IMR-90 (cell line): ENCODE data around the gene AHNAK. TPM values are rescaled to one million over a fixed set of nuclear protein-coding genes. Genes with fewer than 3 reads are reported as not detected.

ENCODE experiments used
- ATAC-seq: fragments of 200-7000 bp; cut with Tn5 transposase; 2 replicates; pipeline ENCODE4 v1.9.1; 2020; ENCODE audit warnings: low read depth, mild to moderate bottlenecking, moderate library complexity
- Bru-seq: library from RNA; stranded (reverse); fragments of 400-500 nt; gene quantifications from one replicate; lab custom pipeline; 2021; lab: Mats Ljungman, UMichigan
- BruChase-seq, 2 experiments: library from RNA; stranded (reverse); fragments of 400-500 nt; gene quantifications; one replicate each; lab custom pipeline; 2021; lab: Mats Ljungman, UMichigan
- BruUV-seq: library from RNA; stranded (reverse); fragments of 400-500 nt; replicated peaks from 2 replicates; lab custom pipeline; 2021; lab: Mats Ljungman, UMichigan
- CTCF ChIA-PET: fragments of 300-600 bp; formaldehyde crosslinking; extraction: SDS; loops from one replicate; lab custom pipeline; 2021; ENCODE audit warnings: antibody characterized with exemption; lab: Yijun Ruan, JAX
- POLR2A ChIA-PET: fragments of 300-600 bp; sonication (Branson Sonifier 250); formaldehyde crosslinking; loops from one replicate; lab custom pipeline; 2022; ENCODE audit warnings: antibody characterized with exemption; ENCODE audit not compliant: unreplicated experiment; lab: Charles Lee
- DNase-seq: peaks from one replicate; pipeline ENCODE4 v3.0.0; 2013
- H2AFZ ChIP-seq: replicated peaks from 2 replicates; pipeline ENCODE3; 2013; ENCODE audit warnings: low read length, mild to moderate bottlenecking; ENCODE audit not compliant: poor library complexity
- H2AK5ac ChIP-seq: 2 replicates; pipeline ENCODE4 v1.6.1; 2013; ENCODE audit warnings: low read depth, low read length, inconsistent platforms
- H2AK9ac ChIP-seq: replicated peaks from 2 replicates; pipeline ENCODE3; 2013; ENCODE audit warnings: mild to moderate bottlenecking, low read depth, low read length, moderate library complexity; ENCODE audit not compliant: poor library complexity
- H2BK120ac ChIP-seq: 2 replicates; pipeline ENCODE4 v1.6.1; 2013; ENCODE audit warnings: low read depth, low read length, inconsistent platforms
- H2BK15ac ChIP-seq: 3 replicates; pipeline ENCODE4 v1.6.1; 2013; ENCODE audit warnings: low read depth, low read length, inconsistent platforms
- H2BK20ac ChIP-seq: 2 replicates; pipeline ENCODE4 v1.6.1; 2013; ENCODE audit warnings: low read depth, mild to moderate bottlenecking, inconsistent platforms, low read length, moderate library complexity
- H2BK5ac ChIP-seq: 2 replicates; pipeline ENCODE4 v1.6.1; 2013; ENCODE audit warnings: mild to moderate bottlenecking, low read depth, low read length, inconsistent platforms; ENCODE audit not compliant: poor library complexity, severe bottlenecking
- H3K14ac ChIP-seq: replicated peaks from 2 replicates; pipeline ENCODE4 v1.6.1; 2013; ENCODE audit warnings: low read depth, low read length, inconsistent platforms
- H3K18ac ChIP-seq: 2 replicates; pipeline ENCODE4 v1.6.1; 2013; ENCODE audit warnings: low read depth, low read length, control low read depth
- H3K23ac ChIP-seq: 2 replicates; pipeline ENCODE4 v1.6.1; 2013; ENCODE audit warnings: low read depth, low read length, inconsistent platforms
- H3K27ac ChIP-seq: 2 replicates; pipeline ENCODE4 v1.5.1; 2013; ENCODE audit warnings: mild to moderate bottlenecking, control low read depth, low read length; ENCODE audit not compliant: insufficient read depth
- H3K27me3 ChIP-seq: 2 replicates; pipeline ENCODE4 v1.6.1; 2013; ENCODE audit warnings: low read length; ENCODE audit not compliant: control insufficient read depth, insufficient read depth
- H3K36me3 ChIP-seq: 2 replicates; pipeline ENCODE4 v1.6.1; 2013; ENCODE audit warnings: low read length, mixed read lengths; ENCODE audit not compliant: control insufficient read depth, insufficient read depth
- H3K4ac ChIP-seq: 2 replicates; pipeline ENCODE4 v1.6.1; 2013; ENCODE audit warnings: low read depth, low read length, inconsistent platforms
- H3K4me1 ChIP-seq: 2 replicates; pipeline ENCODE4 v1.6.1; 2013; ENCODE audit warnings: low read length, mixed read lengths; ENCODE audit not compliant: control insufficient read depth, insufficient read depth
- H3K4me2 ChIP-seq: 2 replicates; pipeline ENCODE4 v1.6.1; 2013; ENCODE audit warnings: low read depth, mild to moderate bottlenecking, control low read depth, low read length, moderate library complexity
- H3K4me3 ChIP-seq: 2 replicates; pipeline ENCODE4 v1.5.1; 2013; ENCODE audit warnings: low read depth, mild to moderate bottlenecking, control low read depth, low read length, moderate library complexity; ENCODE audit not compliant: insufficient read depth
- H3K56ac ChIP-seq: 2 replicates; pipeline ENCODE4 v1.6.1; 2013; ENCODE audit warnings: low read length, inconsistent platforms; ENCODE audit not compliant: insufficient read depth; ENCODE audit errors: extremely low read depth
- H3K79me1 ChIP-seq, 2 experiments: 2 replicates each; pipeline ENCODE4 v1.6.1; 2013; ENCODE audit warnings: low read length in 2 of 2, inconsistent platforms in 1 of 2, low read depth in 1 of 2
- H3K9ac ChIP-seq: 2 replicates; pipeline ENCODE4 v1.6.1; 2013; ENCODE audit warnings: low read depth, low read length, control low read depth
- H3K9me1 ChIP-seq: 2 replicates; pipeline ENCODE4 v1.6.1; 2013; ENCODE audit warnings: low read length, inconsistent platforms; ENCODE audit not compliant: insufficient read depth
- H3K9me3 ChIP-seq: 2 replicates; pipeline ENCODE4 v1.6.1; 2013; ENCODE audit warnings: low read length; ENCODE audit not compliant: control insufficient read depth, insufficient read depth
- H4K20me1 ChIP-seq: 2 replicates; pipeline ENCODE4 v1.6.1; 2013; ENCODE audit warnings: low read length, inconsistent platforms; ENCODE audit not compliant: insufficient read depth
- H4K5ac ChIP-seq: 2 replicates; pipeline ENCODE4 v1.6.1; 2013; ENCODE audit warnings: mild to moderate bottlenecking, low read depth, low read length, control low read depth
- H4K8ac ChIP-seq, 2 experiments: 2 replicates each; pipeline ENCODE4 v1.6.1; 2013; ENCODE audit warnings: low read depth in 2 of 2, low read length in 2 of 2, control low read depth in 1 of 2, inconsistent platforms in 1 of 2
- H4K91ac ChIP-seq: 2 replicates; pipeline ENCODE4 v1.6.1; 2013; ENCODE audit warnings: low read depth, low read length, inconsistent platforms; ENCODE audit not compliant: insufficient read depth
- BHLHE40 ChIP-seq: fragments of 150-350 bp; IDR thresholded peaks from 2 replicates; pipeline ENCODE4 v1.6.1; 2016; ENCODE audit warnings: mild to moderate bottlenecking, low read depth, low read length
- MAZ ChIP-seq: IDR thresholded peaks from 2 replicates; pipeline ENCODE4 v1.6.1; 2012; ENCODE audit warnings: low read depth, mild to moderate bottlenecking, low read length, improper control_type of control experiment, moderate library complexity, borderline replicate concordance
- MXI1 ChIP-seq: IDR thresholded peaks from 2 replicates; pipeline ENCODE4 v1.6.1; 2012; ENCODE audit warnings: low read depth, mild to moderate bottlenecking, low read length, moderate library complexity, borderline replicate concordance
- NFE2L2 ChIP-seq: fragments of 150-350 bp; IDR thresholded peaks from 2 replicates; pipeline ENCODE4 v1.6.1; 2016; ENCODE audit warnings: low read depth, mild to moderate bottlenecking, low read length
- POLR2A ChIP-seq: IDR thresholded peaks from 2 replicates; pipeline ENCODE4 v1.6.1; 2012; ENCODE audit warnings: mild to moderate bottlenecking, low read depth, low read length
- RAD21 ChIP-seq: IDR thresholded peaks from 2 replicates; pipeline ENCODE4 v1.6.1; 2012; ENCODE audit warnings: low read length, improper control_type of control experiment
- RFX5 ChIP-seq: IDR thresholded peaks from 2 replicates; pipeline ENCODE4 v1.8.0; 2012; ENCODE audit warnings: low read depth, mild to moderate bottlenecking, low read length, moderate library complexity
- WGBS, 2 experiments: methylation state at CpG; one replicate each; pipeline versions ENCODE4 v1.1.5 to v1.1.7; 2013; ENCODE audit warnings: missing lambda C conversion rate in 2 of 2; ENCODE audit not compliant: insufficient read length in 1 of 2; ENCODE audit errors: extremely low coverage in 2 of 2; 5-methylcytosine and 5-hydroxymethylcytosine counted together
- dilution Hi-C: fragments of 300-500 bp; cut with HindIII; formaldehyde crosslinking; loops from one replicate; pipeline ENCODE4 v1.14.3; 2018; ENCODE audit warnings: low sequenced_read_pairs; ENCODE audit not compliant: unreplicated experiment
- in situ Hi-C: fragments of 300-500 bp; cut with MboI; formaldehyde crosslinking; loops from 3 replicates; pipeline ENCODE4 v1.14.3; 2019; ENCODE audit warnings: low sequenced_read_pairs, inconsistent platforms, mixed read lengths
- intact Hi-C: fragments of 100-400 bp; cut with micrococcal nuclease; formaldehyde crosslinking; loops from 2 replicates; pipeline ENCODE4 v1.10.0; 2022
- long read RNA-seq: library from polyadenylated mRNA; unstranded; transcript quantifications from one replicate; pipeline ENCODE4 v2.0.0, GENCODE V29; 2021; ENCODE audit not compliant: unreplicated experiment
- polyA plus RNA-seq, 3 experiments: library from polyadenylated mRNA; depleted of rRNA; stranded (reverse); fragments of >200 nt; gene quantifications; 2 replicates each; pipeline ENCODE4 v1.2.3, GENCODE V29; 2012; ENCODE audit warnings: low replicate concordance in 1 of 3
- total RNA-seq: library from RNA; depleted of rRNA; stranded (reverse); fragments of >200 nt; gene quantifications from 2 replicates; pipeline ENCODE4 v1.2.3, GENCODE V29; 2012; rRNA removed
- TF ChIP-seq, protein P1 (sequence below): fragments of 150-350 bp; IDR thresholded peaks from 2 replicates; pipeline ENCODE4 v1.6.1; 2016; ENCODE audit warnings: low read depth, mild to moderate bottlenecking, low read length, moderate library complexity, borderline replicate concordance

The AHNAK gene, protein sequence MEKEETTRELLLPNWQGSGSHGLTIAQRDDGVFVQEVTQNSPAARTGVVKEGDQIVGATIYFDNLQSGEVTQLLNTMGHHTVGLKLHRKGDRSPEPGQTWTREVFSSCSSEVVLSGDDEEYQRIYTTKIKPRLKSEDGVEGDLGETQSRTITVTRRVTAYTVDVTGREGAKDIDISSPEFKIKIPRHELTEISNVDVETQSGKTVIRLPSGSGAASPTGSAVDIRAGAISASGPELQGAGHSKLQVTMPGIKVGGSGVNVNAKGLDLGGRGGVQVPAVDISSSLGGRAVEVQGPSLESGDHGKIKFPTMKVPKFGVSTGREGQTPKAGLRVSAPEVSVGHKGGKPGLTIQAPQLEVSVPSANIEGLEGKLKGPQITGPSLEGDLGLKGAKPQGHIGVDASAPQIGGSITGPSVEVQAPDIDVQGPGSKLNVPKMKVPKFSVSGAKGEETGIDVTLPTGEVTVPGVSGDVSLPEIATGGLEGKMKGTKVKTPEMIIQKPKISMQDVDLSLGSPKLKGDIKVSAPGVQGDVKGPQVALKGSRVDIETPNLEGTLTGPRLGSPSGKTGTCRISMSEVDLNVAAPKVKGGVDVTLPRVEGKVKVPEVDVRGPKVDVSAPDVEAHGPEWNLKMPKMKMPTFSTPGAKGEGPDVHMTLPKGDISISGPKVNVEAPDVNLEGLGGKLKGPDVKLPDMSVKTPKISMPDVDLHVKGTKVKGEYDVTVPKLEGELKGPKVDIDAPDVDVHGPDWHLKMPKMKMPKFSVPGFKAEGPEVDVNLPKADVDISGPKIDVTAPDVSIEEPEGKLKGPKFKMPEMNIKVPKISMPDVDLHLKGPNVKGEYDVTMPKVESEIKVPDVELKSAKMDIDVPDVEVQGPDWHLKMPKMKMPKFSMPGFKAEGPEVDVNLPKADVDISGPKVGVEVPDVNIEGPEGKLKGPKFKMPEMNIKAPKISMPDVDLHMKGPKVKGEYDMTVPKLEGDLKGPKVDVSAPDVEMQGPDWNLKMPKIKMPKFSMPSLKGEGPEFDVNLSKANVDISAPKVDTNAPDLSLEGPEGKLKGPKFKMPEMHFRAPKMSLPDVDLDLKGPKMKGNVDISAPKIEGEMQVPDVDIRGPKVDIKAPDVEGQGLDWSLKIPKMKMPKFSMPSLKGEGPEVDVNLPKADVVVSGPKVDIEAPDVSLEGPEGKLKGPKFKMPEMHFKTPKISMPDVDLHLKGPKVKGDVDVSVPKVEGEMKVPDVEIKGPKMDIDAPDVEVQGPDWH (N-terminal part only)
- total RNA-seq (695 and 735 TPM in 2 replicates), polyA plus RNA-seq (2012; rRNA removed) (80.7 and 95.1 TPM in 2 replicates), Bru-seq, nascent RNA (percentile 98 among the genes with signal in this experiment), BruChase-seq, experiment 1, labeled RNA remaining after a 6-hour chase (percentile 100 among the genes with signal in this experiment), BruChase-seq, experiment 2, labeled RNA remaining after a 2-hour chase (percentile 100 among the genes with signal in this experiment)
- polyA plus RNA-seq (2012; cell fraction: cytosol; rRNA removed), result 22.8 and 36.6 TPM in 2 replicates
- 45.0 and 186 TPM in 2 replicates for polyA plus RNA-seq (2012; cell fraction: nucleus; rRNA removed; ENCODE audit: low replicate concordance)
- long read RNA-seq, full-length matches to known transcripts, result 123 of 154 reads
- long read RNA-seq, partial matches to known transcripts, result 1 of 154 reads
- long read RNA-seq, other reads (novel, unspliced or antisense), result 30 of 154 reads

DNA sequence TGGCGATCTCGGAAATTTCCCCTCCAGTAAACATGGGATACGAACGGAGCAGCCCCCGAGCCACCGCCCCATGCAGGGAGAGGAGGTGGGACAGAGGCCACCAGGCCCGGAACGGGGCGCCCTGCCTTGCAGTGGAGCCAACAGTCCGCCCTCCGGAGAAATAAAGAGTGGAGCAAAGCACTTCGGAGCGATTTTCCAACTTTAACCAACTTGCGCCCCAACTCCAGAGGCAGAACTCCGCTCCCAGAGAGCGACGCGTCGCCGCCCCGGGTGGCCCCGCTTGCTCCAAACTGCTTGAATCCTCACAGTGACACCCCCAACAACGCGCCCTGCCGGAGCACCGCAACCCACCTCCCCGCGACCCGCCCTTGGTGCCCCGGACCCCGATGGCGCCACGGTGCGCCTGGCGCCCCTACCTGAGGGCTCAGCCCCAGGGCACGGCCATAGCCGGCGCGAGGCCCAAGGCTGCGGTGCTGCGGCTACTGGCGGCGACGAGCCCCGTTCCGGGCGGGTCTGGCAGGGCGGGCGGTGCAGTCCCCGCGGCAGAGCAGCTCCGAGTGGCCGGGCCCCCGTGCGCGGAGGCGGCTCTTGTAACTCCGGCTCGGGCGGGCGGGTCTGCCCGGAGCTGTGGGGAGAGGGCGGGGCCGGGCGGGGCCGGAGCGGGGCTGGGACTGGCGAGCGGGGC lies at the start of gene AHNAK:
TSS of gene AHNAK (minus strand) at position 563 of the 685 bp plus-strand sequence. CDS start 10,708 bp downstream, outside the sequence.
- intact Hi-C loops (no loop called here), in situ Hi-C loops (no loop called here), dilution Hi-C loops (no loop called here)
- peaks cover 0 to 42% of the 10 kb centered on the region in 2 experiments; a peak in 2 of 4 replicates for H3K79me1 ChIP-seq
- peak within 1 kb of the TSS; percentile 97 for H2BK5ac ChIP-seq
- ATAC-seq (peak; percentile 54), DNase-seq (peak; percentile 52)
- peak within 1 kb of the TSS; percentile 90; the same call in 1 of the 2 replicates for H3K56ac ChIP-seq
- BruUV-seq, result no TSS peak
- peak within 1 kb of the TSS; percentile 66; the same call in 1 of the 3 replicates for H2BK15ac ChIP-seq
- 0% methylated on average over 12 of the region's 69 CpGs; no CpG with 5 or more reads in 1 of the 2 experiments for WGBS, 2 experiments
- peak within 1 kb of the TSS; percentile 84 for H3K18ac ChIP-seq
- peaks cover 9% of the 10 kb centered on the region for H3K36me3 ChIP-seq
- peak within 1 kb of the TSS; percentile 97 for H3K4ac ChIP-seq
- peak within 1 kb of the TSS; percentile 81 for H3K23ac ChIP-seq
- peak within 1 kb of the TSS; percentile 62 for H4K5ac ChIP-seq
- H2BK120ac ChIP-seq, result peak within 1 kb of the TSS; percentile 79
- H3K4me3 ChIP-seq, result peak within 1 kb of the TSS; percentile 85
- peak within 1 kb of the TSS; percentile 39 for H2BK20ac ChIP-seq
- H3K27me3 ChIP-seq, result no peaks in the 10 kb centered on the region
- H3K4me1 ChIP-seq, result peaks cover 23% of the 10 kb centered on the region
- H3K27ac ChIP-seq, result peak within 1 kb of the TSS; percentile 94
- peak within 1 kb of the TSS; percentile 95 for H3K4me2 ChIP-seq
- peak within 1 kb of the TSS; percentile 94 for H3K14ac ChIP-seq
- peak within 1 kb of the TSS; percentile 85 for H2AFZ ChIP-seq
- CTCF ChIA-PET, result interaction anchor here (0.9 to 2.3 kb wide), 2 partner anchors 14 to 121 kb away, joined by 3 to 7 read pairs; no protein-coding TSS in a partner anchor
- H2AK9ac ChIP-seq, result peak within 1 kb of the TSS; percentile 98
- H4K20me1 ChIP-seq, result peaks cover 42% of the 10 kb centered on the region
- no peaks in the 10 kb centered on the region for H3K9me3 ChIP-seq
- H3K9ac ChIP-seq, result peak within 1 kb of the TSS; percentile 99
- H2AK5ac ChIP-seq, result peak within 1 kb of the TSS; percentile 90
- peak within 1 kb of the TSS; percentile 77 to 81 for H4K8ac ChIP-seq
- H4K91ac ChIP-seq, result peak within 1 kb of the TSS; percentile 89
- POLR2A ChIA-PET, result interaction anchor here (0.5 to 1.1 kb wide), 4 partner anchors 9 to 731 kb away, joined by 3 to 8 read pairs (median 6); no protein-coding TSS in a partner anchor
- peaks cover 5% of the 10 kb centered on the region for H3K9me1 ChIP-seq
- no peak for TF ChIP-seq RFX5
- peak; percentile 27; the same call in 1 of the 2 replicates for TF ChIP-seq MAZ
- peak; percentile 73 for TF ChIP-seq POLR2A
- no peak for TF ChIP-seq MXI1
- no peak for TF ChIP-seq NFE2L2
- TF ChIP-seq, protein P1, sequence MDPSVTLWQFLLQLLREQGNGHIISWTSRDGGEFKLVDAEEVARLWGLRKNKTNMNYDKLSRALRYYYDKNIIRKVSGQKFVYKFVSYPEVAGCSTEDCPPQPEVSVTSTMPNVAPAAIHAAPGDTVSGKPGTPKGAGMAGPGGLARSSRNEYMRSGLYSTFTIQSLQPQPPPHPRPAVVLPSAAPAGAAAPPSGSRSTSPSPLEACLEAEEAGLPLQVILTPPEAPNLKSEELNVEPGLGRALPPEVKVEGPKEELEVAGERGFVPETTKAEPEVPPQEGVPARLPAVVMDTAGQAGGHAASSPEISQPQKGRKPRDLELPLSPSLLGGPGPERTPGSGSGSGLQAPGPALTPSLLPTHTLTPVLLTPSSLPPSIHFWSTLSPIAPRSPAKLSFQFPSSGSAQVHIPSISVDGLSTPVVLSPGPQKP, result no peak
- TF ChIP-seq RAD21, result no peak
- no peak for TF ChIP-seq BHLHE40
